Glutamatergic neuron (in vitro differentiated cells): Measurements from ENCODE around the gene HNMT. TPM values are rescaled to one million over a fixed set of nuclear protein-coding genes. Genes with fewer than 3 reads are reported as not detected.
"Not testable (repeated sequence)": the region's sequence is repeated elsewhere in the genome, so short reads cannot be mapped to it uniquely, and the experiment has no call there.

Experiments
- DNase-seq: peaks from one replicate; pipeline ENCODE4 v3.0.0; 2022
- H3K27ac Mint-ChIP-seq: one replicate; pipeline ENCODE4 v1.8.0; 2020; ENCODE audit warnings: mild to moderate bottlenecking, mixed read lengths, inconsistent platforms; ENCODE audit not compliant: unreplicated experiment
- H3K27me3 Mint-ChIP-seq: one replicate; pipeline ENCODE4 v1.8.0; 2020; ENCODE audit warnings: mild to moderate bottlenecking, moderate library complexity, mixed read lengths, inconsistent platforms; ENCODE audit not compliant: unreplicated experiment
- H3K36me3 Mint-ChIP-seq: one replicate; pipeline ENCODE4 v1.8.0; 2020; ENCODE audit warnings: mild to moderate bottlenecking, mixed read lengths, inconsistent platforms; ENCODE audit not compliant: unreplicated experiment
- H3K4me1 Mint-ChIP-seq: one replicate; pipeline ENCODE4 v1.8.0; 2020; ENCODE audit warnings: mild to moderate bottlenecking, low read depth, mixed read lengths, inconsistent platforms; ENCODE audit not compliant: unreplicated experiment
- H3K4me3 Mint-ChIP-seq: one replicate; pipeline ENCODE4 v1.8.0; 2020; ENCODE audit warnings: mild to moderate bottlenecking, mixed read lengths, inconsistent platforms; ENCODE audit not compliant: unreplicated experiment
- H3K9me3 Mint-ChIP-seq: one replicate; pipeline ENCODE4 v1.8.0; 2020; ENCODE audit warnings: mild to moderate bottlenecking, moderate library complexity, mixed read lengths, inconsistent platforms; ENCODE audit not compliant: unreplicated experiment
- total RNA-seq: library from RNA; stranded (reverse); fragmentation: NEBNext Ultra II Directional; extraction: Animal tissue kit (Norgen Biotek cat#: 25700); gene quantifications from one replicate; pipeline ENCODE4 v1.2.1, GENCODE V29; 2021; ENCODE audit not compliant: unreplicated experiment
- TF ChIP-seq, protein P1 (sequence below): fragments of 200-600 bp; sonication (generic); IDR thresholded peaks from one replicate; pipeline ENCODE4 v1.5.0; 2021; ENCODE audit not compliant: partially characterized antibody, unreplicated experiment

Gene HNMT
- total RNA-seq, 1 donor from 2014 or later: not detected

DNA sequence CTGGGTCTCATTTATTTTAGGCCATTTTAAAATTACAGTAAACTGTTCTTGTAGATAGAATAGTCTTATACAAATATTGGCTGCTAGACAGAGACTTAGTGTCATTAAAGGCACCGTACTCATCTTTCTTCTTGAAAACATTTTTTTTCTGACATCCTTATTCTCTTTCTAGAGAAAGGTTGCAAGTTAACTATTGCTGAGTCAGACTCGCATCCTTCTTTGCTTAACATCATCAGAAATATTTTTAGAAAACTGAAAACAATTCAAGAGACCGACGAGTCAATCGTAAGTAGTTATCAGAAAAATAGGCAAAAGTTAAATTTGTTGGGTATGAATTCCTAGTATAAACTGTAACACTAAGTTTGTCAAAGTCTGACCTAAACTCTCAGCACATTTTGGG, 72.2 kb downstream of the HNMT start:
- H3K27ac Mint-ChIP-seq: no peak overlapping the region
- peaks cover 2% of the 10 kb centered on the region for H3K9me3 Mint-ChIP-seq
- peaks cover 22% of the 10 kb centered on the region for H3K4me1 Mint-ChIP-seq
- TF ChIP-seq, protein P1, sequence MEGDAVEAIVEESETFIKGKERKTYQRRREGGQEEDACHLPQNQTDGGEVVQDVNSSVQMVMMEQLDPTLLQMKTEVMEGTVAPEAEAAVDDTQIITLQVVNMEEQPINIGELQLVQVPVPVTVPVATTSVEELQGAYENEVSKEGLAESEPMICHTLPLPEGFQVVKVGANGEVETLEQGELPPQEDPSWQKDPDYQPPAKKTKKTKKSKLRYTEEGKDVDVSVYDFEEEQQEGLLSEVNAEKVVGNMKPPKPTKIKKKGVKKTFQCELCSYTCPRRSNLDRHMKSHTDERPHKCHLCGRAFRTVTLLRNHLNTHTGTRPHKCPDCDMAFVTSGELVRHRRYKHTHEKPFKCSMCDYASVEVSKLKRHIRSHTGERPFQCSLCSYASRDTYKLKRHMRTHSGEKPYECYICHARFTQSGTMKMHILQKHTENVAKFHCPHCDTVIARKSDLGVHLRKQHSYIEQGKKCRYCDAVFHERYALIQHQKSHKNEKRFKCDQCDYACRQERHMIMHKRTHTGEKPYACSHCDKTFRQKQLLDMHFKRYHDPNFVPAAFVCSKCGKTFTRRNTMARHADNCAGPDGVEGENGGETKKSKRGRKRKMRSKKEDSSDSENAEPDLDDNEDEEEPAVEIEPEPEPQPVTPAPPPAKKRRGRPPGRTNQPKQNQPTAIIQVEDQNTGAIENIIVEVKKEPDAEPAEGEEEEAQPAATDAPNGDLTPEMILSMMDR: no peak
- no peaks in the 10 kb centered on the region for H3K27me3 Mint-ChIP-seq
- no peaks in the 10 kb centered on the region for H3K36me3 Mint-ChIP-seq
- no peak overlapping the region for H3K4me3 Mint-ChIP-seq
- DNase-seq: no peak

GRCh38 chr2:138037090-138037489, 72.8 kb downstream of the HNMT start:
- TF ChIP-seq, protein P1: no peak
- Mint-ChIP-seq H3K36me3 (no peaks in the 10 kb centered on the region), H3K4me3 (no peak overlapping the region), H3K9me3 (peaks cover 2% of the 10 kb centered on the region), H3K4me1 (peaks cover 22% of the 10 kb centered on the region), H3K27ac (no peak overlapping the region), H3K27me3 (no peaks in the 10 kb centered on the region)
- DNase-seq: no peak

DNA sequence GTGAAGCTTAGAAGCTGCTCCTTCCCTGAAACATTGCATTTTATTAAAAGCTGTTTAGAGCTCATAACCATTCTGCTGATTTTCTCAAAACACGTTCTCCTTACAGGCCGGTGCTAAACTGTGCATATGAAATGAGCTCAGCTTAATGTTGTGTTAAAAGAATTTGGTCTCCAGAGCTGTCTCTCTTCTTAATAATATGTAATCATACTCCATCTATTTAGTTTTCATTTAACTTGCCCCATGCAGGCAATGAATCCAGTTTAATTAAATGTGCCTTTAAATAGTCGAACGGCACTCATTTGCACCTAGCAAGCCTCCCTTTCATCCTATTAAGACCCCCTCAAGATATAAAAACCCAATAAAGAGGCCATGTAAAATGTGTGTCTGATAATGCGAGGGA, 76.3 kb downstream of the HNMT start:
- Mint-ChIP-seq H3K36me3 (no peaks in the 10 kb centered on the region), H3K4me1 (peaks cover 21% of the 10 kb centered on the region), H3K27ac (no peak overlapping the region), H3K4me3 (no peak overlapping the region), H3K27me3 (no peaks in the 10 kb centered on the region), H3K9me3 (peaks cover 4% of the 10 kb centered on the region)
- no peak for DNase-seq
- TF ChIP-seq, protein P1: no peak

DNA sequence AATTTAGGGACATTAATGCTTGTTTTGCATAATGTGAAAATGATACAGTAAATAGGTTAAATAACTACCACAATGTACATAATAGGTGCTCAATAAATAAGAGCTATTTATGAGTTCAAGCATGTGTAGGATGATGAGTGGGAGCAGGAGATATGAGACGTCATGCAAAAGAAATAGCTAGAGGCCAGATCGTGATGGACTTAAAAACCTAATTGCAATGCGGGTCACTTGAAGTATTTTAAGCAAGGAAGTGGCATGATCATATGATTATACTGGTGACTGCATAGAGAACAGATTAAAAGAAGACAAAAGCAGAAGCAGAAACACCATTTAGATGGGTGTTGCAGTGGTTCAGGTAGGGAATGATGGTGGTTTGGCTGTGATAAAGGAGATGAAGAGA, 78.0 kb downstream of the HNMT start:
- peaks cover 4% of the 10 kb centered on the region for H3K9me3 Mint-ChIP-seq
- H3K36me3 Mint-ChIP-seq: no peaks in the 10 kb centered on the region
- DNase-seq: no peak
- no peak overlapping the region for H3K27ac Mint-ChIP-seq
- no peak overlapping the region for H3K4me3 Mint-ChIP-seq
- H3K27me3 Mint-ChIP-seq: no peaks in the 10 kb centered on the region
- TF ChIP-seq, protein P1: no peak
- peaks cover 21% of the 10 kb centered on the region for H3K4me1 Mint-ChIP-seq

DNA sequence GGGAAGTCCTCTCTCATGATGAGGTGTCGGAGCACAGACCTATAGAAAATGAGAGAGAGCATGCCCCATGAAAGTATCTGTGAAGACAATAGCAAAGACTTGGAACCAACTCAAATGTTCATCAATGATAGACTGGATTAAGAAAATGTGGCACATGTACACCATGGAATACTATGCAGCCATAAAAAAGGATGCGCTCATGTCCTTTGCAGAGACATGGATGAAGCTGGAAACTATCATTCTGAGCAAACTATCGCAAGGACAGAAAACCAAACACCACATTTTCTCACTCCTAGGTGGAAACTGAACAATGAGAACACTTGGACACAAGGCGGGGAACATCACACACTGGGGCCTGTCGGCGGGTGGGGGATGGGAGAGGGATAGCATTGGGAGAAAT, 79.3 kb downstream of the HNMT start:
- H3K27ac Mint-ChIP-seq, DNase-seq, H3K27me3 Mint-ChIP-seq, H3K9me3 Mint-ChIP-seq, H3K4me3 Mint-ChIP-seq, H3K36me3 Mint-ChIP-seq: not testable (repeated sequence)
- H3K4me1 Mint-ChIP-seq: peaks cover 21% of the 10 kb centered on the region

DNA sequence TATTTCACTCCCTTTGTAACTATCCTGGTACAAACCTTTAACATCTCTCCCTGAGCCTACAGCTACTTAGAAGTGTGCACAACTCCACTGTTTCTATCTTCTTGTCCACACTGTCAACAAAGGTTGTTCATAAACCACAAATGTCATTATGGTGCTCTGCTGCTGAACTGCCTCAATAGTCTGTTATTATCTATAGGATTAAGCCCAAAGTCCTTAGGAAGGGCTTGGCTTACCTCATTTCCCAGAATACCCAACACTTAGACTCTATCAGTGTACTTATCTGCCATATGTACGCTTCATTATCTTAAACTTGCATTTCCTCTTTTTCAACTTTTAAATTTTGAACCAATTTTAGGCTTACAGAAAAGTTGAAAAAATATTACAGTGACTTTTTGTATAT, 94.2 kb downstream of the HNMT start:
- H3K9me3 Mint-ChIP-seq: peaks cover 3% of the 10 kb centered on the region
- H3K36me3 Mint-ChIP-seq: no peaks in the 10 kb centered on the region
- H3K27ac Mint-ChIP-seq: no peak overlapping the region
- H3K4me3 Mint-ChIP-seq: no peak overlapping the region
- peaks cover 2% of the 10 kb centered on the region for H3K27me3 Mint-ChIP-seq
- TF ChIP-seq, protein P1: no peak
- H3K4me1 Mint-ChIP-seq: no peaks in the 10 kb centered on the region
- no peak for DNase-seq
